ENCODE results near the gene TGFB1I1. TPM values are rescaled to one million over a fixed set of nuclear protein-coding genes. Genes with fewer than 3 reads are reported as not detected.

Gene TGFB1I1
- polyA plus RNA-seq, 2 of the 4 experiments (the other 2 are of a cell fraction) = 8.3 to 75.1 TPM

- no peaks in the 10 kb centered on the region for H3K9me3 ChIP-seq
- H3K4me3 ChIP-seq = no peak overlapping the region
- ChIA-PET POLR2A (interaction anchor here (0.6 kb wide), 1 partner anchor 53 kb away, joined by 3 read pairs; no protein-coding TSS in a partner anchor), CTCF (interaction anchor here (0.6 to 1.0 kb wide), 2 partner anchors 267 to 355 kb away, joined by 3 read pairs; no protein-coding TSS in a partner anchor)
- TF ChIP-seq EP300 (IDR thresholded peaks at IDR 0.05) (no peak), BCL3 (IDR thresholded peaks at IDR 0.05) (no peak), MAFK (IDR thresholded peaks at IDR 0.05; ENCODE audit: partially characterized antibody) (no peak), BHLHE40 (IDR thresholded peaks at IDR 0.05; ENCODE audit: low read depth, low read length) (no peak), ELK1 (IDR thresholded peaks at IDR 0.05; ENCODE audit: low read depth, low read length) (no peak), HOXB13 (CRISPR knock-in tag; IDR thresholded peaks at IDR 0.05; ENCODE audit: low read depth) (no peak), PHF8 (IDR thresholded peaks at IDR 0.05; ENCODE audit: borderline replicate concordance, low read depth) (no peak), RAD21 (conservative IDR thresholded peaks at IDR 0.05 in 1 of 2, IDR thresholded peaks at IDR 0.05 in 1 of 2) (no peak), ZNF302 (CRISPR knock-in tag; IDR thresholded peaks at IDR 0.05) (no peak), REST (IDR thresholded peaks at IDR 0.05) (no peak), NR3C1 (IDR thresholded peaks at IDR 0.05) (no peak), CBX2 (IDR thresholded peaks at IDR 0.05; ENCODE audit: borderline replicate concordance, low read depth) (no peak), NFE2L2 (conservative IDR thresholded peaks at IDR 0.05; ENCODE audit: low read length) (no peak), E2F6 (IDR thresholded peaks at IDR 0.05; ENCODE audit: borderline replicate concordance, low read depth) (no peak), ESRRA (IDR thresholded peaks at IDR 0.05; ENCODE audit: borderline replicate concordance, low read length) (no peak)
- ATAC-seq (no peak), FAIRE-seq (no peak), DNase-seq (ENCODE audit: low read depth in 1 of 2, low spot score in 1 of 2) (no peak)
- peaks cover 5% of the 10 kb centered on the region; the same call in 2 of the 3 replicates for H3K4me1 ChIP-seq
- no peak overlapping the region for H3K27ac ChIP-seq
- H3K4me2 ChIP-seq = no peak overlapping the region
These were observed 41.9 kb downstream of the TGFB1I1 start for GRCh38 chr16:31513884-31514283.

- Histone ChIP-seq H3K4me2 (no peak overlapping the region), H3K27ac (no peak overlapping the region), H3K4me1 (no peaks in the 10 kb centered on the region; the same call in 2 of the 3 replicates), H3K4me3 (no peak overlapping the region), H3K9me3 (no peaks in the 10 kb centered on the region)
- ChIA-PET POLR2A (no interaction called here), CTCF (no interaction called here)
- FAIRE-seq (no peak), ATAC-seq (no peak), DNase-seq (ENCODE audit: low read depth in 1 of 2, low spot score in 1 of 2) (no peak)
- TF ChIP-seq HMGXB4 (CRISPR knock-in tag; IDR thresholded peaks at IDR 0.05; ENCODE audit: borderline replicate concordance) (no peak), TP53 (CRISPR knock-in tag; IDR thresholded peaks at IDR 0.05) (no peak)
- 29% methylated on average over 4 of the region's 4 CpGs for WGBS (ENCODE audit: missing lambda C conversion rate)
These were observed 45.9 kb downstream of the TGFB1I1 start for GRCh38 chr16:31517800-31518402.

Data from A549 (cell line).